Measurements from ENCODE around the gene CRB2.

Gene CRB2

GRCh38 chr9:123402981-123403509, 47.0 kb downstream of the CRB2 start:
- no peak for DNase-seq (ENCODE audit: low read depth in 3 of 3)

GRCh38 chr9:123406016-123406415, 50.0 kb downstream of the CRB2 start:
- DNase-seq (ENCODE audit: low read depth in 3 of 3), result no peak

- no peak for DNase-seq (ENCODE audit: low read depth in 3 of 3)
Observed at GRCh38 chr9:123406691-123407216, 50.8 kb downstream of the CRB2 start.

GRCh38 chr9:123407217-123407851, 51.3 kb downstream of the CRB2 start:
- DNase-seq (ENCODE audit: low read depth in 3 of 3), result no peak

- no peak for DNase-seq (ENCODE audit: low read depth in 3 of 3)
Observed at GRCh38 chr9:123408313-123409262, 52.6 kb downstream of the CRB2 start.

GRCh38 chr9:123410281-123410910, 54.4 kb downstream of the CRB2 start:
- DNase-seq (ENCODE audit: low read depth in 3 of 3), result no peak

- DNase-seq (ENCODE audit: low read depth in 3 of 3), result no peak
Observed at GRCh38 chr9:123411191-123411590, 55.2 kb downstream of the CRB2 start.

- DNase-seq (ENCODE audit: low read depth in 3 of 3), result no peak
Observed at GRCh38 chr9:123411636-123412035, 55.6 kb downstream of the CRB2 start.

- no peak for DNase-seq (ENCODE audit: low read depth in 3 of 3)
Observed at GRCh38 chr9:123412171-123412820, 56.3 kb downstream of the CRB2 start.

GRCh38 chr9:123414204-123414603, 58.2 kb downstream of the CRB2 start:
- DNase-seq (ENCODE audit: low read depth in 3 of 3), result no peak

- DNase-seq (ENCODE audit: low read depth in 3 of 3), result no peak
Observed at GRCh38 chr9:123414936-123415930, 59.2 kb downstream of the CRB2 start.

- no peak for DNase-seq (ENCODE audit: low read depth in 3 of 3)
Observed at GRCh38 chr9:123416176-123416575, 60.2 kb downstream of the CRB2 start.

GRCh38 chr9:123417289-123418051, 61.5 kb downstream of the CRB2 start:
- DNase-seq (ENCODE audit: low read depth in 3 of 3), result no peak

GRCh38 chr9:123418052-123418430, 62.0 kb downstream of the CRB2 start:
- no peak for DNase-seq (ENCODE audit: low read depth in 3 of 3)

GRCh38 chr9:123418506-123418905, 62.5 kb downstream of the CRB2 start:
- DNase-seq (ENCODE audit: low read depth in 3 of 3), result no peak

GRCh38 chr9:123419091-123419490, 63.1 kb downstream of the CRB2 start:
- DNase-seq (ENCODE audit: low read depth in 3 of 3), result no peak

- DNase-seq (ENCODE audit: low read depth in 3 of 3), result no peak
Observed at GRCh38 chr9:123419721-123420591, 64.0 kb downstream of the CRB2 start.

GRCh38 chr9:123420592-123421111, 64.7 kb downstream of the CRB2 start:
- no peak for DNase-seq (ENCODE audit: low read depth in 3 of 3)

All from stimulated activated CD4-positive, alpha-beta T cell treated with anti-CD3 and anti-CD28 coated beads, TNF-alpha, amount 100 ng/mL, for 24 hours (primary cell).